22Rv1 (cell line): ENCODE measurements around the gene IKZF1.

Source experiments
- H3K27ac ChIP-seq: fragments of 450-650 bp; 2 replicates; pipeline ENCODE4 v1.5.1; 2017
- CTCF ChIP-seq: fragments of 450-650 bp; IDR thresholded peaks from 2 replicates; pipeline ENCODE4 v1.5.1; 2017; ENCODE audit warnings: mild to moderate bottlenecking
- ZFX ChIP-seq: fragments of 450-650 bp; IDR thresholded peaks from 2 replicates; pipeline ENCODE4 v1.6.1; 2017; ENCODE audit warnings: antibody characterized with exemption, borderline replicate concordance

The IKZF1 gene

GRCh38 chr7:50273870-50274269 is 30.6 kb upstream of the IKZF1 start:
- no peak overlapping the region for H3K27ac ChIP-seq
- no peak for TF ChIP-seq ZFX
- no peak for TF ChIP-seq CTCF

- H3K27ac ChIP-seq: no peak overlapping the region
- no peak for TF ChIP-seq CTCF
- no peak for TF ChIP-seq ZFX
Observed at GRCh38 chr7:50274361-50274760, 30.2 kb upstream of the IKZF1 start.

- TF ChIP-seq ZFX (no peak), CTCF (no peak)
- H3K27ac ChIP-seq: no peak overlapping the region
Observed at GRCh38 chr7:50275430-50275829, 29.1 kb upstream of the IKZF1 start.

- TF ChIP-seq CTCF (no peak), ZFX (no peak)
- H3K27ac ChIP-seq: no peak overlapping the region
Observed at GRCh38 chr7:50276483-50276882, 28.0 kb upstream of the IKZF1 start.

GRCh38 chr7:50278120-50278519 is 26.4 kb upstream of the IKZF1 start:
- H3K27ac ChIP-seq: no peak overlapping the region

GRCh38 chr7:50281680-50282445 is 22.7 kb upstream of the IKZF1 start:
- H3K27ac ChIP-seq: no peak overlapping the region
- TF ChIP-seq ZFX (no peak), CTCF (no peak)

More at GRCh38 chr7:50278120-50278519, 26.4 kb upstream of the IKZF1 start:
- TF ChIP-seq ZFX: no peak
- TF ChIP-seq CTCF: no peak

GRCh38 chr7:50282813-50283605 is 21.5 kb upstream of the IKZF1 start:
- H3K27ac ChIP-seq: no peak overlapping the region
- TF ChIP-seq CTCF (no peak), ZFX (no peak)
